NB4 (cell line): ENCODE measurements around the gene KIAA1549.

Source experiments
- CTCF ChIP-seq: IDR thresholded peaks from one replicate; pipeline ENCODE4 v1.5.1; 2012; ENCODE audit warnings: low read depth, low read length
- POLR2A ChIP-seq: IDR thresholded peaks from 2 replicates; pipeline ENCODE4 v1.6.1; 2011; ENCODE audit warnings: mild to moderate bottlenecking; ENCODE audit not compliant: insufficient read length; ENCODE audit errors: extremely low read depth

GRCh38 chr7:138863931-138864330 is 117.3 kb downstream of the KIAA1549 start:
- no peak for TF ChIP-seq CTCF
- no peak for TF ChIP-seq POLR2A
